SK-N-SH treated with all-trans-retinoic acid at 6 μM for 48 hours (cell line): Measurements from ENCODE around the gene ATP11A.

Source experiments
- PPARA ChIP-seq: fragments of 250-450 bp; sonication (Bioruptor Pico); IDR thresholded peaks from 2 replicates; pipeline ENCODE4 v1.5.0; 2020; ENCODE audit warnings: mild to moderate bottlenecking, borderline replicate concordance
- ZFP30 ChIP-seq: fragments of 450-650 bp; formaldehyde crosslinking; IDR thresholded peaks from 2 replicates; pipeline ENCODE4 v1.5.0; 2022; ENCODE audit warnings: mild to moderate bottlenecking, moderate library complexity
- TF ChIP-seq, protein P1 (sequence below): fragments of 250-450 bp; sonication (Bioruptor Pico); IDR thresholded peaks from 2 replicates; pipeline ENCODE4 v1.5.1; 2020; ENCODE audit warnings: low read depth, mild to moderate bottlenecking, moderate library complexity

GRCh38 chr13:112888238-112889111, 198.6 kb downstream of the ATP11A start:
- TF ChIP-seq PPARA (CRISPR knock-in tag) (no peak), ZFP30 (no peak)
- TF ChIP-seq, protein P1, sequence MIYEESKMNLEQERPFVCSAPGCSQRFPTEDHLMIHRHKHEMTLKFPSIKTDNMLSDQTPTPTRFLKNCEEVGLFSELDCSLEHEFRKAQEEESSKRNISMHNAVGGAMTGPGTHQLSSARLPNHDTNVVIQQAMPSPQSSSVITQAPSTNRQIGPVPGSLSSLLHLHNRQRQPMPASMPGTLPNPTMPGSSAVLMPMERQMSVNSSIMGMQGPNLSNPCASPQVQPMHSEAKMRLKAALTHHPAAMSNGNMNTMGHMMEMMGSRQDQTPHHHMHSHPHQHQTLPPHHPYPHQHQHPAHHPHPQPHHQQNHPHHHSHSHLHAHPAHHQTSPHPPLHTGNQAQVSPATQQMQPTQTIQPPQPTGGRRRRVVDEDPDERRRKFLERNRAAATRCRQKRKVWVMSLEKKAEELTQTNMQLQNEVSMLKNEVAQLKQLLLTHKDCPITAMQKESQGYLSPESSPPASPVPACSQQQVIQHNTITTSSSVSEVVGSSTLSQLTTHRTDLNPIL (CRISPR knock-in tag): no peak
